Measurements from ENCODE around the gene STAT3.

The STAT3 gene

GRCh38 chr17:42389135-42389417 is 834 bp upstream of the STAT3 start:
- no peaks in the 10 kb centered on the region for H3K9me3 ChIP-seq

GRCh38 chr17:42387661-42388380 is 421 bp downstream of the STAT3 start:
- H3K4me1 ChIP-seq = peaks cover 4% of the 10 kb centered on the region

More at GRCh38 chr17:42389135-42389417, 834 bp upstream of the STAT3 start:
- Histone ChIP-seq H3K4me1 (peaks cover 4% of the 10 kb centered on the region), H3K4me3 (ENCODE audit: low read depth, low read length) (peak overlapping the region; percentile 67), H3K27me3 (no peaks in the 10 kb centered on the region), H3K36me3 (no peaks in the 10 kb centered on the region)
- no peak for TF ChIP-seq CTCF (IDR thresholded peaks at IDR 0.05; ENCODE audit: low read depth, low read length)
- no peak for DNase-seq

GRCh38 chr17:42386777-42387657 is 1.2 kb downstream of the STAT3 start:
- H3K36me3 ChIP-seq = no peaks in the 10 kb centered on the region; the same call in 1 of the 2 replicates
- DNase-seq = no peak
- no peaks in the 10 kb centered on the region for H3K27me3 ChIP-seq
- no peak for TF ChIP-seq CTCF (IDR thresholded peaks at IDR 0.05; ENCODE audit: low read depth, low read length)
- no peaks in the 10 kb centered on the region for H3K9me3 ChIP-seq
- peaks cover 4% of the 10 kb centered on the region for H3K4me1 ChIP-seq
- peak overlapping the region; percentile 78 for H3K4me3 ChIP-seq (ENCODE audit: low read depth, low read length)

More at GRCh38 chr17:42387661-42388380, 421 bp downstream of the STAT3 start:
- Histone ChIP-seq H3K4me3 (ENCODE audit: low read depth, low read length) (peak overlapping the region; percentile 78), H3K36me3 (no peaks in the 10 kb centered on the region), H3K27me3 (no peaks in the 10 kb centered on the region), H3K9me3 (no peaks in the 10 kb centered on the region)
- DNase-seq = peak; percentile 38
- TF ChIP-seq CTCF (IDR thresholded peaks at IDR 0.05; ENCODE audit: low read depth, low read length) = no peak

- no peak overlapping the region for H3K4me3 ChIP-seq (ENCODE audit: low read depth, low read length)
- H3K27me3 ChIP-seq = no peaks in the 10 kb centered on the region
- no peaks in the 10 kb centered on the region; the same call in 1 of the 2 replicates for H3K4me1 ChIP-seq
- H3K9me3 ChIP-seq = no peaks in the 10 kb centered on the region
- TF ChIP-seq CTCF (IDR thresholded peaks at IDR 0.05; ENCODE audit: low read depth, low read length) = no peak
- DNase-seq = no peak
- H3K36me3 ChIP-seq = no peaks in the 10 kb centered on the region; the same call in 1 of the 2 replicates
Observed at GRCh38 chr17:42381898-42382297, 6.3 kb downstream of the STAT3 start.

GRCh38 chr17:42380935-42381334 is 7.3 kb downstream of the STAT3 start:
- no peak for DNase-seq
- H3K4me3 ChIP-seq (ENCODE audit: low read depth, low read length) = no peak overlapping the region
- H3K9me3 ChIP-seq = no peaks in the 10 kb centered on the region
- no peaks in the 10 kb centered on the region for H3K27me3 ChIP-seq
- no peaks in the 10 kb centered on the region; the same call in 1 of the 2 replicates for H3K4me1 ChIP-seq
- no peak for TF ChIP-seq CTCF (IDR thresholded peaks at IDR 0.05; ENCODE audit: low read depth, low read length)
- no peaks in the 10 kb centered on the region; the same call in 1 of the 2 replicates for H3K36me3 ChIP-seq

Measured in BE2C (cell line).